CD4-positive, alpha-beta T cell treated with Interleukin-1 beta for 1 hour (primary cell): Measurements from ENCODE around the gene SMAP1.
"Not testable (repeated sequence)": the region's sequence is repeated elsewhere in the genome, so short reads cannot be mapped to it uniquely, and the experiment has no call there.

Source experiments
- DNase-seq, 2 donors: peaks; one replicate each; pipeline ENCODE4 v3.0.0-alpha.2; 2020 to 2022

Gene SMAP1

DNA sequence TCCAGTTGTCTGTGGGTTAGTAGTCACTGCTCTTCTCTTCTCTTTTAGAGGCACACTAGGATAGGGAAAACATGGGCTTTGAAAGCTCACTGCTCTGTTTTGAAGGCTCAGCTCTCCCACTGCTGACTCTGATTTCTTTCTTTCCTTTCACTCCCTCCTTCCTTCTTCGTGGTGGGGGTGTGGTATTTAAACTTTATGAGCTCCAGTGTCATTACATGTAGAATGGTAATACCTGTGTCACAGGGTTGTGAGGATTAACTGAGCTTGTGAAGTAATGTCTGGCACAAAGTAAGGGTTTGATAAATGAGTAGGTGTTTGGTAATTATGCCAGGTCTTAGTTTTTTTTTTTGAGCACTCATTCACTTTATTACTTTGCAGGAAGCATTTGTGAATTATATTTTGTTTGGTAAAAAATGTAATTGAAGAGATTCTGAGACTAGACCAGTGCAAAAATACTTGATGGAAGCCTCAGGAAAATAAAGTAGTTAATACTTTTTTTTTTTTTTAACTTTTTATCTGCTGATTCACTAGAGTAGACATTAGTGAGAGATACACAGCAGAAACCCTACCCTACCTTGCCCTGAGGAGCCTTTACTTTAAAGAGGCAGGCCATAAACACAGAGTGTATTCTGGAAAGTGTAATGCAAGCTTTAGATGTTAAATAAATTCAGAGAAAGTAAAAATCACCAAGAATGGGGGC, 17.3 kb downstream of the SMAP1 start:
- no peak for DNase-seq

DNA sequence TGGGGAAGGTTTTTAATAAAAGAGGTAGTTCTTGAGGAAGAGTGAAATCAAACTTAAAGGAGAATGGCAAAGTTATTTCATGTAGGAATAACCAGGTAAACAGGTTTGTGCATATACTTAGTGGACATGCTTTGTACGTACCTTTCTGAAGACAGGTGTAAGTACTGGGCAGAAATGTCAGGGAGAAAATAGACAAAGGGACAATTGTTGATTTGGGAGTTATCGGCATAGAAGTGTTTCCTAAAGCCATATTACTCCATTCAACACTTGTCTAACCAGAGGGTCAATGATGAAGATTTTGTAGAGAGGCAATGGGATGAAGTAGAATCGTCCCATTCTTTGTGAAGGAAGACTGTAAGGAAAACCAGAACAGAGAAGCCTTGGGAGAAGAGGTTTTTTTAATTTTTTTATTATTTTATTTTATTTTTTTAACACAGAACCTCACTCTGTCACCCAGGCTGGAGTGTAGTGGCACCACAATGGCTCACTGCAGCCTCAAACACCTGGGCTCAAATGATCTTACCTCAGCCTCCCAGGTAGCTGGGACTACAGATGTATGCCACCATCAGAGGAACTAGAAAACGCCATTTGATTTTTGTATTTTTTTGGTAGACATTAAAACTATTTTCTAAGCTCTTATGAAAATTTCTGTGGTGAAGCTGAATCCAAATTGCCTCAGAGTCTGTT, 18.0 kb downstream of the SMAP1 start:
- no peak for DNase-seq

DNA sequence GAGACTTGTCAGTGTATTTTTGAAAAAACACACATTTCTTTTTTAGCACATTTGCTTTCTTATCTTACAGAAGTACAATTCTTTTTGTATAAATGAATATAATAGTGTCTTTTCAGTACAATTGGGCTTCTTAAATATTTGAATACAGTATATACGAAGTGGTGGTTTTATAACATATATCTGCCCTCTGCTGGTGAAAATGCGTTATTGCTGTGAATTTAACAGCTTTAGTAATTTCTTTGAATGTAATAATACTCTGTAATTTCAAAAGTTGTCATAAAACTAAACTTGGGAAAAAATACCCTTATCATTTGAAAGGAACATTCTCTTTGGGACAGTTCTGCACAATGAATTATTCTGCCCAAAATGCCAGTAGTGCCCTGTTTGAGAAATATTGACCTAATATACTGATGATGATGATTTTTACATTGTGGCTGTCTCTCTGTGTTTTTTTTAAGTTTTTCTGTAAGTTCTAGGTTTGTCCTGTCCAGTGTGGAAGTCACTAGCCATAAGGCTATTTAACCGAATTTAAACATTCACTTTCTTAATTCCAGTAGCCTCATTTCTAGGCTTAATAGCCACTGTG, 19.0 kb downstream of the SMAP1 start:
- DNase-seq, result peak in 1 of 2 donors; percentile 48

DNA sequence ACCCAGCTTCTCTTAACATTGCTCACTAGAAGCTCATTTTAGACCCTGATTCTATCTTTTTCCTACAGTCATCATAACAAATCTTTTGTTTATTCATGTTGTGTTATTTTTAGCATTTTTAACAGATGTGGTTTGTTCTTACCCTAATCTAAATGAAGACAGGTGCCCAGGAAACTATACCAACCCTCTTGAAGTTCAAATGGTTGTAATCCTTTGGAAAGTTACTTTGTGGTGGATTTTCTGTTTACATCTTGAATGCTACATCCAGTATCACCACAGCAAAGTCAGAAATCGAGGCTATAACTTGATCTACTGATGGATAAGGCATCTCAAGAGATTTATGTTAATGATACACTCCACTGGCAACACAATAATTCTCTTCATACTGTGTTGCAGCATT, 26.2 kb downstream of the SMAP1 start:
- no peak for DNase-seq

DNA sequence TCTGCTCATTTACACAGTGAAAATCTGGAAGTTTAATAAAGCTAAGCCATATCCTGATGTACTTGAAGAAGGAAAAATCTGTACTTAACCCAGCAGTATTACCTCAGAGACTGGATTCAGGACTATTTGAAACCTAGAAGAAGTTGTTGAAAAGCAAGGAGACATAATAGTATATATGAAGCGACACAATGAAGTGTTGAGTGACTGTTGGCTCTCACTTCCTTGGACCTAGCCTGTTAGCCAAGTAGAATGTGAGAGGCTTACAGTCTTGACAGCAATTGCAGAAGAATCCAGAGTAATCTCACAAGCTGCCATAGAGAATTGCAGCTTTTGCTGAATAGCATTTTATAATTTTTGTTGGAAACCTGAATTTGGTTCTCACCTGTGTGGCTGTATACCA, 26.7 kb downstream of the SMAP1 start:
- DNase-seq, result no peak

DNA sequence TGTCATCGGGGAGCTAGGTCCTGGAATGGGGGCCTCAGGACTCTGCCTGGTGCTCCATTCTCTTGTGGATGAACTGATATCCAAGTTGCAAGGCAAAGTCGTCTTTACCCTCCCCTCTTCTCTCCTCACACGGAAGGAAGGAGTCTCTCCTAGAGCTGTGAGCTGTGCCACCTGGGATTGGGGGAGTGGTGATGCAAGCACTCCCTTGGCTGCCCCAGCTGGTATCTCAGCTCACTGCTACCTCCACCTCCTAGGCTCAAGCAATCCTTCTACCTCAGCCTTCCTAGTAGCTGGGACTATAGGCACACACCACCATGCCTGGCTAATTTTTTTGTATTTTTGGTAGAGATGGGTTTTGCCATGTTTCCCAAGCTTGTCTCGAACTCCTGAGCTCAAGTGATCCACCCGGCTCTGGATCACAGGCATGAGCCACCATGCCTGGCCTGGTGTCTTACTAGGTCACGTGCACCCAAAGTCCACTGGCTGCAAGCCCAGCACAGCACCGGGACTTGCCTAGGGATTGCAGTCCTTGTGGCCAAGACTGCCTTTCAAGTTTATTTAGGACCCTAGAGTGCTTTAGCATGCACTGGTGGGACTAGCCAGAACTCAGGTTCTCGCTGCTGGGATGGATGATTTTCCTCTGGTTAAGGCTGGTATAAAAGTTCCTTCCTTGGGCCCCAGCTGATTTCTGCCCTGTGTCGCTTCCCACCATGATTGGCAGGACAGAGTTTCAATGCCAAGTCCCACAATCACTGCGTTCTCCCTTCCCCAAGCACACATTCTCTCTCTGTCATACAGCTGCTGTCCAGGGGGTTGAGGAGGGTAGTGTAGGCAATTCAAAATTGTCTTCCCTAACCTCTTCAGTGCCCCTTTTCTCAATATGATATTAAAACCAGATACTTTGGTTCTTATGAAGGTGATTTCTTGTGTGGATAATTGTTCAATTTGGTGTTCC, 33.5 kb downstream of the SMAP1 start:
- DNase-seq, result no peak

DNA sequence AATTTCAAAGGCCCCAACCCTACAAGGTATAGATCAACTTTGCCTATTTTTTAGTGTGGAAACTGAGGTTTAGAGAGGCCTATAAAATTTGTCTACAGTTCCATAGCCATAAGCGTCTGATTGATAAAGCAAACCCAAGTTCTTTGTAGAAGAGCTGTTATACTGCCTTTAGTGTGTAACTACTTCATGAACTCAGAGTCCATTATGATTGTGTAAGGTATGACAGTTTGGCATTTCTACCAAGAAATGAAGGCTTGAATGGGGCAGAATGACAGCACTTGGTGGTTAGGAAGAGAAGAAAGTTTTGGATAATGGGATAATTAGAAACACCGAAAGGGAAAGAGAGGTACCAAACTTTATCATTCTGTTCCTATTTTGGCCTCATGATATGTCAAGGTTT, 38.1 kb downstream of the SMAP1 start:
- DNase-seq, result no peak

DNA sequence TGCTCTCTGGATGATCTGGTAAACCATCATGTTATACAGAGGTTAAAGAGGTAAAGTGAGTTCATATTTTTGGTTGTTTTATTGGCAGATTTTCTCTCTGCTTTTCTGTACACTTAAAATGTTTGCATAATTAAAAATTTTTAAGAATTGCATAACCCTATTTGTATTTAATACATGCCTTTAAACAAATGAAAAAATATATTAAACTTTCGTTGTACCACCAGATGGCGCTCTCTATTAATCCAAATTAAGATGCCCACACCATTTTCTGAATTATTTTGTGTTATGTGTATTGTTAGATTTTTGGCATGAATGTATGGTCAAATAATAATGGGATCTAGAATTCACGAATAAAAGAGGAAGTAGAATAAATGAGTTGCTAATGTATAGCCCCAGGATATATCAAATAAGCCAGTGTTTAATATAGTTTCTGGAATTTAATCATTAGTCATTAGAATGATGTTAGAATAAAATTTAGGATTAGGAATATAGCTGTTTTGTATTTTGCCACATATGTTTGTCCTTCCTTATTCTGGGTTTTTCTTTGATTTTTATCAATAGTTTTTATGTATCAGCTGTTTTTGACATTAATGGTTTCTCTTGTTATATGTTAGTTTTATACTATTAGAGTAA, 38.9 kb downstream of the SMAP1 start:
- DNase-seq, result peak in 1 of 2 donors; percentile 60

DNA sequence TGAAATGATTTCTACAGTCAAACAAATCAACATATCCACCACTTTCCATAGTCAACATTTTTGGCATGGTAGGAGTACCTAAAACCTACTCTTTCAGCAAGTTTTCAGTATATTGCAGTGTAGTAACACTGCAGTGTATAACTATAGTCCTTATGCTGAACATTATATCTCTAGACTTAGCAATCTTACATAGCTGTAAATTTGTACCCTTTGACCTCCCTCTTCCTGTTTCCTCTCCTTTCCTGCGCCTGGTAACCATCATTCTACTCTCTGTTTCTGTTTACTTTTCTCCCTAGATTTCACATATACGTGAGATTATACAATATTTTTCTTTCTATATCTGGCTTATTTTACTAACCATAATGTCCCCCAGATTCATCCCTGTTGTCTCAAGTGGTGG, 40.2 kb downstream of the SMAP1 start:
- no peak for DNase-seq

DNA sequence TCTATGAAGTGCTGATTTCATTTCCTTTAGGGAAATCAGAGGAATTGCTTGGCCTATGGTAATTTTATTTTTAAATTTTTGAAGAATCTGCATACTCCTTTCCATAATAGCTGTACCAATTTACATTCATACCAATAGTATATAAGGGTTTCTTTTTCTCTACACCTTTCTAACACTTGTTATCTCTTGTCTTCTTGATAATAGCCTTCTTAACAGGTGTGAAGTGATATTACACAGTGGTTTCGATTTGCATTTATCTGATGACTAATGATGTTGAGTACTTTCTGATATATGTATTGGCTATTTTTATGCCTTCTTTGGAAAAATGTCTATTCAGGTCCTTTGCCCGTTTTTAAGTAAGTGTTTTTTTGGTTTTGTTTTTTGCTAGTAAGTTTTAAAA, 40.8 kb downstream of the SMAP1 start:
- no peak for DNase-seq

DNA sequence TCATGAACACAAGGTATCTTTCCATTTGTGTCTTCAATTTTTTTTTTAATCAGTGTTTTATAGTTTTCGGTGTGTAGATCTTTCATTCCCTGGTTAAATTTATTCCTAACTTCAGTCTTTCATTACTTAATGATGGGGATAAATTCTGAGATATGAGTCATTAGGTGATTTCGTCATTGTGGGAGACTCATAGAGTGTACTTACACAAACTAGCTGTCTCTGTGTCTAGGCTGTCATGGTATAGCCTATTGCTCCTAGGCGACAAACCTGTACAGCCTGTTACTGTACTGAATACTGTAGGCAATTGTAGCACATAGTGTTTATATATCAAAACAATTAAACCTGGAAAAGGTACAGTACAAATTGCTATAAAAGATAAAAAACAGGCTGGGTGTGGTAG, 42.1 kb downstream of the SMAP1 start:
- DNase-seq, result no peak

DNA sequence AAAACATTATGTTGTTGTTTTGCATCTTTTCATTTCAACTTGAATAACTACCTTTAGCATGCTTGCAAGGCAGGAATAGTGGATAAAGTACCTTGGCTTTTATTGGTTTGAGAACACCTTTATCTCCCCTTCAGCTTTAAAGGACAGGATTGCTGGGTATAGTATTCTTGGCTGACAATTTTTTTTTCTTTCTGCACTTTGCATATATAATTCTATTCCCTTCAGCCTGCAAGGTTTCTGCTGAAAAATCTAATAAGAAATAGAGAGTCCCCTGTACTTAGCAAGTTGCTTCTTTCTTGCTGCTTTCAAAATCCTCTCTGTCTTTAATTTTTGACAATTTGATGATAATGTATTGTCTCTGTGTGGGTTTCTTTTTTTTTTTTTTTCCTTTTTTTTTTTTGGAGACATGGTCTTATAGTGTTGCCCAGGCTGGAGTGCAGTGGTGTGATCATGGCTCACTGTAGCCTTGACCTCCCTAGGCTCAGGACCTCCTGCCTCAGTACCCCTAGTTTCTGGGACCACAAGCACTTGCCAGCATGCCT, 47.1 kb downstream of the SMAP1 start:
- no peak for DNase-seq

DNA sequence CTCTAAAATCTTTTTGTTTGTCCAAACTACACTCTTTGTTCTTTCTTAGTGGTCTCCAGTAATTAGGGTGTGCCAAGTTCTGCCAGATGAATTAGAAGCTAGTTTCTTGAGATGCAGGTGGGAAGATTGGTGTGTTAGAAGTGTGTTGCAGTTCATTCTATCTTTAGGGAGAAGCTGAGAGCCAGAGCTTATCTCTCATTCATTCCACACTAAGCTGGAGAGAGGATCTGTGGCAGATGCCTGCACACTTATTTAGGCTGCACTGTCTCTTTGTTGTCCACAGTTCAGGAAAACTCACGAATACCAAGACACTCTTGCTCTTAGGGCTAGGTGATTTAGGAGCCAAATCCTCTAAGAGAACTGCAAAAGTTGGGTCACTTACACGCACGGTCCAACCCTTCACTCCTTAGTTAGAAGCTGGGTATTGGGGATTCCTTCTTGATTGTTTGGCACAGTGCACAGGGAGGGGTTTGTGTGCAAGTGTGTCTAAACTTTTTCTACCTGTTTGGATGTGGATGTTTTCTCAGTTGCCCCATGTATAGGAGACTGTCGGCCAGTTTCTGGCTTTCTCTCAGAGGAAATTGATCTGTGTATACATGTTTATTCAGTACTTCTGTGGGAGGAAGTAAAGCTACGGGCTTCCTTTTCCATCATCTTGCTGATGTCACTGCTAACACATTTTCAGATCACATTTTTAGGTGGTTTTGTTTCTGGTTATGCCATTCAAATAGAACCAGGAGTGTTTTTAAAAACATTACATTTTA, 49.5 kb downstream of the SMAP1 start:
- peak in 1 of 2 donors; percentile 6 for DNase-seq

DNA sequence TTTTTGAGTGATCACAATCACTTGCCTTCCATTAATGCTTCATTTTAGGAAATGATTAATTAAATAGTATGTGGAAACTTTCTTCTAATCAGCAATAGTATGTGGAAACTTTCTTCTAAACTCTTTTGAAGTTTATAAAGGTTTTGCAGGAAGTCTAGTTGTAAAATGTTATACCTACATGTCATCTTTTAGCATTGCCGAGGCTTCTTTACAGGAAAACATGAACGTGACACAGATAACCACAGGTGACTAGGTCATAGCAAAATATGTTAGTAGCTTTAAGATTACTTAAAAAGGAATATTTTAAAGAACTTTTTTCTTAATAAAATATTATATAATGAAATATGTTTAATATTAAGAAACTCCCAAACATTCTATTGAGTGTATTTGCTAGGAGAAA, 56.8 kb downstream of the SMAP1 start:
- DNase-seq, result no peak

DNA sequence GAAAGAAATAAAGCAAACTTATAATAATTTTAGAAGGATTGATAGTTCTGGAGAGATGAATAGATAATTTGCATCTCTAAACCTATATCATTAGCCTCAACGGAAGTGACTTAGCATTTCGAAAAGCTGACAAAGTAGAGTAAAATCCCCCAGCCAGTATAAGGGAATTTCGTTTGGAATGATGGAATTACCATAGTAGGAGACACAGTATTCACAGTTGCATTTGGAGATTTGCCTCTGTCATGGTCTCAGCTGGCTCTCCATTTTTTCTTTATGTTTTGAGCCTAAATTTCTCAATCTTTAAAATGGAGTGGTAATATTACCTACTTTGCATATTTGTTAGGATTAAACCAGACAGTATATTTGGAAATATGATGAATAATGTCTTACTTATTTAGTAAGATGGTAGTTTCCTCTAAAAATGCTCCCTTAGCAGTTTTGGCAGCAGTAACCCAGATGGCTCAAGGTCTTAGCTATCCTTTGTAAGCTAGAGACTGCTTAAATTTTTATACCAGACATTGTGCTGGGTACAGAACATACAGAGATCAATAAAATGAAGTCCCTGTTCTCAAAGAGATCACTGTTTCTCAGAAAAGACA, 58.2 kb downstream of the SMAP1 start:
- no peak for DNase-seq

DNA sequence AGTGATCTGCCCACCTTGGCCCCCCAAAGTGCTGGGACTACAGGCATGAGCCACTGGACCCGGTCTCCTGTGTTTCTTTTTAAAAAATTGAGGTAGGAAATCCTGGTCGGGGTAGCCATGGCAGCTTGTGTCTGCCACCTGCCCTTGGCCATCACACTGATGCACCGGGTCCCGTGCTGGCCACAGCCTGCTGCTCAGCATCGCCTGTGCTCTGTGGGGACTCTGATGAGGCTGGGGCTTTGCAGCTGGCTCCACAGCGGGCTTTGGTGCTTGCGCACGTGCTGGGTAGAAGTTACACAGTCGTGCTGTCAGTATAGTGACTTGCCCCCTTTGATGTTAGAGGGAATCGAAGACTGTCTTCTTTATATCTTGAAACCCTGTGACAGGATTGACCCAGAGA, 66.7 kb downstream of the SMAP1 start:
- DNase-seq, result no peak

DNA sequence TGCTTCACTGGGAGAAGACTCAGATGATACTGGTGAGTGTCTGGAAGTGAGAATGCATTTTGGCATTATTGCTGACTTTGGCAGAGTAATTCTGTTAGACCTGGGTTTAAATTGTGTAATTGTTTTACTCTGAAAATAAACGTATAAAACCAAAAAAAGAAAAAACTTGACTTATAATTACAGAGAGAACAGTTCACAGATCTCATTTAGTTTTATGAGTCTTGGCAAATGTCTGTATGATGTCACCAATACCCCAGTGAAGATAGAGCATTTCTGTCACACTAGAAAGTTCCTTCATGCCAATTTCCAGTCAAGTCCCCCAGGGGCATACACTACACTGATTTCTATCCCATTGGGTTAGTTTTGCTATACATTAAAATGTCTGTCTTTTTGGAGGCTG, 67.3 kb downstream of the SMAP1 start:
- no peak for DNase-seq

DNA sequence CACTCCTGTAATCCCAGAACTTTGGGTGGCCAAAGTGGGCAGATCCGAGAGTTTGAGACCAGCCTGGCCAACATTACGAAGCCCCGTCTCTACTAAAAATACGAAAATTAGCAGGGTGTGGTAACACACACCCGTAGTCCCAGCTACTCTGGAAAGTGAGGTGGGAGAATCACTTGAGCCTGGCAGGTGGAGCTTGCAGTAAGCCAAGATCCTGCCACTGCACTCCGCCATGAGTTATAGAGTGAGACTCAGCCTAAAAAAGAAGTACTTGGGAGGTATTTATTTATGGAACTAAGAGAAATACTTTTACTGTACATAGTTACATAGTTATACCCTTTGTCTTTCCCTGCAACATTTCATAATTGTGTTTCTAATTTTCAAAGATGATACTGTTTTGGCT, 67.8 kb downstream of the SMAP1 start:
- DNase-seq, result no peak

DNA sequence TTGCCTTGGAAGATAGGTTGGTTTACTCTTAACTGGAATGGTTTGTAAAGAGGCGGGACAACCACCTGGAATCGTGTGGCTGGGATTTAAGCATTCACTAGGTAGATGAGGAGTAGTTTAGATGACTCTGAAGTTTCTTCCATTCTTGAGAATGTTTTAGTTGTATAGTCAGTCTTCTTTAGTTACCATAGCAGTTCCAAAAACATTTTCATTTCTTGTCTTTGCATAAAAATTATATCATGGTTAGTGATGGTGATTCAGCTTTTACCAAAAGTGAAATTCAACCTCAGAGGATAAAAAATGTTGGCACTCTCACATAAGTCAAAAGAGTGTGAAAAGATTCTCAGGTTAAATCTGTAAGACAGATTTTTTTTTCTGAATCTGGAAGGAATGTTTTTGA, 70.3 kb downstream of the SMAP1 start:
- DNase-seq, result no peak

DNA sequence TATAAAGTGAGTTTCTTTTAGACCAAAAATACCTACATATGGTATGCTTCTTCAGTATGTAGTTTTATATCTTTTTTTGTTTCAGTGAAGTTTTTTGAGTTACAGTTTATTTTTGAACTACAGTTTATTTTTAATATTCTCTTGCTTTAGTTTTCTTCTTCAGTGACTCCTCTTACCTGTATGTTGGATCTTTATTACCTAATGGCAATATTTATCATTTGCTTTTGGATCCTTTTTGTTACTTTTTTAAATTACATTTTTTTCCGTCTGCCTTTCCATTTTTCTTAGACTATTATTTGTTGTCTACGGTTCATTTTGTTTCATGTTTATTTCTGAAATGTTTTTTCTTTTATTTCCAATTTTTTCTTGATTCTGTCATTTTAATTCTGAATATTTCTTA, 71.9 kb downstream of the SMAP1 start:
- DNase-seq, result no peak

DNA sequence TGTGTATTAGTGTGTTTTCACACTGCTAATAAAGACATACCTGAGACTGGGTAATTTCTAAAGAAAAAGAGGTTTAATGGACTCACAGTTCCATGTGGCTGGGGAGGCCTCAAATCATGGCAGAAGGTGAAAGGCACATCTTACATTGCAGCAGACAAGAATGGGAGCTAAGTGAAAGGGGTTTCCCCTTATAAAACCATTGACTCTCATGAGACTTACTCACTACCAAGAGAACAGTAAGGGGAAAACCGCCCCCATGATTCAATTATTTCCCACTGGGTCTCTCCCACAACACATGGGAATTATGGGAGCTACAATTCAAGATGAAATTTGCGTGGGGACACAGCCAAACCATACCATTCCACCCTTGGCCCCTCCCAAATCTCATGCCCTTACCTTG, 73.1 kb downstream of the SMAP1 start:
- DNase-seq, result not testable (repeated sequence)
